GM21526 (cell line): ENCODE measurements around the gene ZC3H13.
"Not testable (repeated sequence)": the region's sequence is repeated elsewhere in the genome, so short reads cannot be mapped to it uniquely, and the experiment has no call there.

Experiments used
- ATAC-seq: cut with Tn5 transposase; IDR thresholded peaks from one replicate; pipeline ENCODE4 v1.9.1; 2021; ENCODE audit warnings: moderate library complexity; ENCODE audit not compliant: unreplicated experiment, low FRiP score

Gene ZC3H13

GRCh38 chr13:46010148-46010547 lies 42.4 kb downstream of the ZC3H13 start:
- ATAC-seq = no peak

- no peak for ATAC-seq
These were observed 43.9 kb downstream of the ZC3H13 start for GRCh38 chr13:46008631-46009030.

- ATAC-seq = no peak
These were observed 45.7 kb downstream of the ZC3H13 start for GRCh38 chr13:46006688-46007452.

- ATAC-seq = no peak
These were observed 48.1 kb downstream of the ZC3H13 start for GRCh38 chr13:46004491-46004890.

- ATAC-seq = no peak
These were observed 55.9 kb downstream of the ZC3H13 start for GRCh38 chr13:45996631-45997030.

- no peak for ATAC-seq
These were observed 57.3 kb downstream of the ZC3H13 start for GRCh38 chr13:45995245-45995644.

GRCh38 chr13:45994752-45995151 lies 57.8 kb downstream of the ZC3H13 start:
- ATAC-seq = no peak

GRCh38 chr13:45989607-45990006 lies 62.9 kb downstream of the ZC3H13 start:
- no peak for ATAC-seq

GRCh38 chr13:45981127-45981526 lies 71.4 kb downstream of the ZC3H13 start:
- not testable (repeated sequence) for ATAC-seq

GRCh38 chr13:45975337-45975736 lies 77.2 kb downstream of the ZC3H13 start:
- no peak for ATAC-seq

GRCh38 chr13:45974500-45974899 lies 78.0 kb downstream of the ZC3H13 start:
- no peak for ATAC-seq

- no peak for ATAC-seq
These were observed 85.0 kb downstream of the ZC3H13 start for GRCh38 chr13:45967589-45967988.

GRCh38 chr13:45966715-45967114 lies 85.8 kb downstream of the ZC3H13 start:
- ATAC-seq = no peak

- no peak for ATAC-seq
These were observed 91.1 kb downstream of the ZC3H13 start for GRCh38 chr13:45961468-45961867.

- ATAC-seq = no peak
These were observed 97.4 kb downstream of the ZC3H13 start for GRCh38 chr13:45954836-45955800.

GRCh38 chr13:45953082-45953481 lies 99.5 kb downstream of the ZC3H13 start:
- ATAC-seq = no peak

GRCh38 chr13:45951724-45952123 lies 100.8 kb downstream of the ZC3H13 start:
- no peak for ATAC-seq

- no peak for ATAC-seq
These were observed 101.4 kb downstream of the ZC3H13 start for GRCh38 chr13:45951166-45951565.

- no peak for ATAC-seq
These were observed 102.1 kb downstream of the ZC3H13 start for GRCh38 chr13:45950386-45951000.

GRCh38 chr13:45949161-45949560 lies 103.4 kb downstream of the ZC3H13 start:
- ATAC-seq = no peak

GRCh38 chr13:45943965-45944364 lies 108.6 kb downstream of the ZC3H13 start:
- no peak for ATAC-seq
